HG03060 (cell line): ENCODE measurements around the gene NPFF.
"Not testable (repeated sequence)": the region's sequence is repeated elsewhere in the genome, so short reads cannot be mapped to it uniquely, and the experiment has no call there.

Source experiments
- ATAC-seq: cut with Tn5 transposase; IDR thresholded peaks from one replicate; pipeline ENCODE4 v1.9.1; 2021; ENCODE audit warnings: low read depth, moderate number of reproducible peaks; ENCODE audit not compliant: unreplicated experiment

Gene NPFF

GRCh38 chr12:53506881-53507602, at the start of gene NPFF:
NPFF (minus strand) TSS chr12:53507484; CDS start chr12:53507474, 10 bp downstream.
- ATAC-seq = no peak

GRCh38 chr12:53552361-53553327, 45.4 kb upstream of the NPFF start:
- no peak for ATAC-seq

- no peak for ATAC-seq
Observed at GRCh38 chr12:53551889-53552291, 44.6 kb upstream of the NPFF start.

GRCh38 chr12:53550595-53550994, 43.3 kb upstream of the NPFF start:
- ATAC-seq = no peak

GRCh38 chr12:53550131-53550530, 42.8 kb upstream of the NPFF start:
- ATAC-seq = not testable (repeated sequence)

GRCh38 chr12:53548354-53548753, 41.1 kb upstream of the NPFF start:
- ATAC-seq = not testable (repeated sequence)

- no peak for ATAC-seq
Observed at GRCh38 chr12:53543539-53543938, 36.3 kb upstream of the NPFF start.

GRCh38 chr12:53539526-53539925, 32.2 kb upstream of the NPFF start:
- no peak for ATAC-seq

GRCh38 chr12:53538209-53538689, 31.0 kb upstream of the NPFF start:
- no peak for ATAC-seq

- ATAC-seq = no peak
Observed at GRCh38 chr12:53536962-53537361, 29.7 kb upstream of the NPFF start.

- no peak for ATAC-seq
Observed at GRCh38 chr12:53533471-53533870, 26.2 kb upstream of the NPFF start.

GRCh38 chr12:53532524-53533445, 25.5 kb upstream of the NPFF start:
- no peak for ATAC-seq

- ATAC-seq = no peak
Observed at GRCh38 chr12:53532021-53532420, 24.7 kb upstream of the NPFF start.

- no peak for ATAC-seq
Observed at GRCh38 chr12:53530920-53531319, 23.6 kb upstream of the NPFF start.

GRCh38 chr12:53530061-53530460, 22.8 kb upstream of the NPFF start:
- ATAC-seq = no peak

GRCh38 chr12:53524476-53524875, 17.2 kb upstream of the NPFF start:
- no peak for ATAC-seq

- ATAC-seq = no peak
Observed at GRCh38 chr12:53523131-53523530, 15.8 kb upstream of the NPFF start.

- ATAC-seq = no peak
Observed at GRCh38 chr12:53518381-53518780, 11.1 kb upstream of the NPFF start.

GRCh38 chr12:53516758-53517455, 9.6 kb upstream of the NPFF start:
- no peak for ATAC-seq

- no peak for ATAC-seq
Observed at GRCh38 chr12:53515291-53515680, 8.0 kb upstream of the NPFF start.
